Astrocyte (in vitro differentiated cells and primary cell): ENCODE measurements around the gene ULK4. TPM values are rescaled to one million over a fixed set of nuclear protein-coding genes. Genes with fewer than 3 reads are reported as not detected.

Source experiments
- DNase-seq: peaks from one replicate; pipeline ENCODE4 v3.0.0-alpha.2; 2010; ENCODE audit warnings: low read depth
- FAIRE-seq: peaks from 2 replicates; lab custom pipeline; 2011; peaks lifted over from hg19 to GRCh38; lab: Jason Lieb, UNC
- H2AFZ ChIP-seq: 2 replicates; pipeline ENCODE4 v1.6.0; 2012; ENCODE audit warnings: low read depth, low read length, inconsistent platforms
- H3K27ac ChIP-seq: 2 replicates; pipeline ENCODE4 v1.5.1; 2011; ENCODE audit warnings: low read depth, low read length, inconsistent platforms
- H3K27me3 ChIP-seq: 2 replicates; pipeline ENCODE4 v1.6.0; 2011; ENCODE audit warnings: low read length, inconsistent platforms; ENCODE audit not compliant: insufficient read depth
- H3K36me3 ChIP-seq: 2 replicates; pipeline ENCODE4 v1.5.1; 2011; ENCODE audit warnings: low read length, inconsistent platforms; ENCODE audit not compliant: insufficient read depth
- H3K4me1 ChIP-seq: 2 replicates; pipeline ENCODE4 v1.5.1; 2011; ENCODE audit warnings: low read length, inconsistent platforms; ENCODE audit not compliant: insufficient read depth
- H3K4me2 ChIP-seq: 2 replicates; pipeline ENCODE4 v1.6.0; 2012; ENCODE audit warnings: low read length, inconsistent platforms
- H3K4me3 ChIP-seq: 2 replicates; pipeline ENCODE4 v1.5.1; 2011; ENCODE audit warnings: low read depth, mild to moderate bottlenecking, low read length, inconsistent platforms; ENCODE audit not compliant: insufficient read depth
- H3K79me2 ChIP-seq: 2 replicates; pipeline ENCODE4 v1.6.0; 2012; ENCODE audit warnings: mild to moderate bottlenecking, low read length, inconsistent platforms; ENCODE audit not compliant: insufficient read depth
- H3K9ac ChIP-seq: 2 replicates; pipeline ENCODE4 v1.6.0; 2012; ENCODE audit warnings: mild to moderate bottlenecking, low read length, inconsistent platforms
- H3K9me3 ChIP-seq: 2 replicates; pipeline ENCODE4 v1.5.1; 2012; ENCODE audit warnings: low read depth, mild to moderate bottlenecking, low read length, inconsistent platforms; ENCODE audit not compliant: insufficient read depth
- H4K20me1 ChIP-seq: 2 replicates; pipeline ENCODE4 v1.6.0; 2012; ENCODE audit warnings: low read length, inconsistent platforms; ENCODE audit not compliant: insufficient read depth
- H3K27ac Mint-ChIP-seq: one replicate; pipeline ENCODE4 v1.8.0; 2021; ENCODE audit warnings: mild to moderate bottlenecking, mixed read lengths; ENCODE audit not compliant: unreplicated experiment
- H3K27me3 Mint-ChIP-seq: one replicate; pipeline ENCODE4 v1.8.0; 2021; ENCODE audit warnings: low read depth, mixed read lengths; ENCODE audit not compliant: unreplicated experiment
- H3K36me3 Mint-ChIP-seq: one replicate; pipeline ENCODE4 v1.8.0; 2021; ENCODE audit warnings: low read depth, mixed read lengths; ENCODE audit not compliant: unreplicated experiment
- H3K4me1 Mint-ChIP-seq: one replicate; pipeline ENCODE4 v1.8.0; 2021; ENCODE audit warnings: low read depth, mixed read lengths; ENCODE audit not compliant: unreplicated experiment
- H3K4me3 Mint-ChIP-seq: one replicate; pipeline ENCODE4 v1.8.0; 2021; ENCODE audit warnings: mild to moderate bottlenecking, moderate library complexity, mixed read lengths; ENCODE audit not compliant: unreplicated experiment
- H3K9me3 Mint-ChIP-seq: one replicate; pipeline ENCODE4 v1.8.0; 2021; ENCODE audit warnings: mild to moderate bottlenecking, mixed read lengths; ENCODE audit not compliant: unreplicated experiment
- CTCF ChIP-seq: IDR thresholded peaks from 2 replicates; pipeline ENCODE4 v1.5.1; 2011; ENCODE audit warnings: low read depth, mild to moderate bottlenecking, inconsistent platforms, low read length, moderate library complexity; ENCODE audit not compliant: insufficient read depth
- EZH2 ChIP-seq: IDR thresholded peaks from 2 replicates; pipeline ENCODE4 v1.6.1; 2012; ENCODE audit warnings: mild to moderate bottlenecking, low read length, inconsistent platforms; ENCODE audit not compliant: insufficient read depth
- total RNA-seq: library from RNA; stranded (reverse); gene quantifications from 2 replicates; pipeline ENCODE4 v1.2.1, GENCODE V29; 2021

Gene ULK4
- total RNA-seq, 1 donor from 2014 or later: 6.6 TPM

GRCh38 chr3:41627477-41628087, 334.3 kb downstream of the ULK4 start:
- H3K27ac Mint-ChIP-seq: no peak overlapping the region

GRCh38 chr3:41612853-41613252, 349.1 kb downstream of the ULK4 start:
- H3K4me3 Mint-ChIP-seq: no peak overlapping the region
- H3K27me3 Mint-ChIP-seq: no peaks in the 10 kb centered on the region
- Histone ChIP-seq H3K27me3 (no peaks in the 10 kb centered on the region), H3K4me3 (no peak overlapping the region), H3K9ac (no peak overlapping the region), H3K27ac (no peak overlapping the region), H3K79me2 (no peaks in the 10 kb centered on the region), H4K20me1 (no peaks in the 10 kb centered on the region), H2AFZ (no peak overlapping the region), H3K9me3 (no peaks in the 10 kb centered on the region), H3K4me1 (no peaks in the 10 kb centered on the region), H3K4me2 (no peak overlapping the region), H3K36me3 (no peaks in the 10 kb centered on the region)
- TF ChIP-seq CTCF (no peak), EZH2 (no peak)
- no peaks in the 10 kb centered on the region for H3K36me3 Mint-ChIP-seq
- no peak overlapping the region for H3K27ac Mint-ChIP-seq
- no peaks in the 10 kb centered on the region for H3K4me1 Mint-ChIP-seq
- no peak for FAIRE-seq
- no peaks in the 10 kb centered on the region for H3K9me3 Mint-ChIP-seq
- DNase-seq: no peak

More at GRCh38 chr3:41627477-41628087, 334.3 kb downstream of the ULK4 start:
- DNase-seq (no peak), FAIRE-seq (no peak)
- no peaks in the 10 kb centered on the region for H3K79me2 ChIP-seq
- no peaks in the 10 kb centered on the region for H4K20me1 ChIP-seq
- H3K4me1 Mint-ChIP-seq: peaks cover 7% of the 10 kb centered on the region
- H3K36me3 ChIP-seq: no peaks in the 10 kb centered on the region
- H3K27ac ChIP-seq: no peak overlapping the region
- H3K4me3 ChIP-seq: no peak overlapping the region
- H3K4me1 ChIP-seq: no peaks in the 10 kb centered on the region
- no peaks in the 10 kb centered on the region for H3K27me3 Mint-ChIP-seq
- no peaks in the 10 kb centered on the region for H3K9me3 ChIP-seq
- TF ChIP-seq CTCF (no peak), EZH2 (no peak)
- no peaks in the 10 kb centered on the region for H3K27me3 ChIP-seq
- no peak overlapping the region for H3K9ac ChIP-seq
- no peaks in the 10 kb centered on the region for H3K36me3 Mint-ChIP-seq
- H3K4me3 Mint-ChIP-seq: no peak overlapping the region
- no peak overlapping the region for H3K4me2 ChIP-seq
- H2AFZ ChIP-seq: no peak overlapping the region
- H3K9me3 Mint-ChIP-seq: no peaks in the 10 kb centered on the region

GRCh38 chr3:41611008-41611407, 350.9 kb downstream of the ULK4 start:
- no peaks in the 10 kb centered on the region for H3K36me3 Mint-ChIP-seq

More at GRCh38 chr3:41611008-41611407, 350.9 kb downstream of the ULK4 start:
- Histone ChIP-seq H3K36me3 (no peaks in the 10 kb centered on the region), H3K79me2 (no peaks in the 10 kb centered on the region), H3K4me2 (no peak overlapping the region), H4K20me1 (no peaks in the 10 kb centered on the region), H3K27me3 (no peaks in the 10 kb centered on the region), H3K4me3 (no peak overlapping the region), H3K9ac (no peak overlapping the region), H3K4me1 (no peaks in the 10 kb centered on the region), H3K27ac (no peak overlapping the region), H3K9me3 (no peaks in the 10 kb centered on the region), H2AFZ (no peak overlapping the region)
- no peak for TF ChIP-seq EZH2
- TF ChIP-seq CTCF: no peak
- Mint-ChIP-seq H3K4me3 (no peak overlapping the region), H3K9me3 (no peaks in the 10 kb centered on the region), H3K4me1 (no peaks in the 10 kb centered on the region), H3K27me3 (no peaks in the 10 kb centered on the region), H3K27ac (no peak overlapping the region)
- FAIRE-seq (no peak), DNase-seq (no peak)
